A673 (cell line): ENCODE measurements around the gene N4BP2. TPM values are rescaled to one million over a fixed set of nuclear protein-coding genes. Genes with fewer than 3 reads are reported as not detected.

Experiments used
- BruUV-seq: library from RNA; stranded (reverse); fragments of 400-500 nt; replicated peaks from 2 replicates; lab custom pipeline; 2021; lab: Mats Ljungman, UMichigan
- CTCF ChIA-PET: fragments of 300-600 bp; sonication (Branson Sonifier 250); formaldehyde crosslinking; loops from one replicate; lab custom pipeline; 2022; ENCODE audit warnings: antibody characterized with exemption; lab: Charles Lee
- POLR2A ChIA-PET: fragments of 300-600 bp; sonication (Branson Sonifier 250); formaldehyde crosslinking; loops from one replicate; lab custom pipeline; 2022; ENCODE audit warnings: antibody characterized with exemption; ENCODE audit not compliant: low non-redundant PET; lab: Charles Lee
- DNase-seq: peaks from one replicate; pipeline ENCODE4 v3.0.0-alpha.2; 2015; ENCODE audit warnings: low spot score
- H3K27ac ChIP-seq: fragments of 200-600 bp; sonication (generic); 2 replicates; pipeline ENCODE4 v1.5.1; 2016; ENCODE audit warnings: mixed run types, low read depth, mild to moderate bottlenecking, mixed read lengths, antibody characterized with exemption, low read length; ENCODE audit not compliant: poor library complexity, severe bottlenecking
- H3K27me3 ChIP-seq: fragments of 200-600 bp; sonication (generic); replicated peaks from 2 replicates; pipeline ENCODE4 v1.6.1; 2017; ENCODE audit warnings: mixed run types, low read depth, mild to moderate bottlenecking, mixed read lengths, antibody characterized with exemption, low read length; ENCODE audit not compliant: insufficient read depth, poor library complexity
- H3K36me3 ChIP-seq: fragments of 200-600 bp; sonication (generic); 2 replicates; pipeline ENCODE4 v1.6.1; 2016; ENCODE audit warnings: mixed run types, mild to moderate bottlenecking, mixed read lengths, antibody characterized with exemption, low read length; ENCODE audit not compliant: insufficient read depth, poor library complexity, severe bottlenecking
- H3K4me1 ChIP-seq: fragments of 200-600 bp; sonication (generic); 2 replicates; pipeline ENCODE4 v1.6.1; 2017; ENCODE audit warnings: mixed run types, mild to moderate bottlenecking, mixed read lengths, antibody characterized with exemption, low read length; ENCODE audit not compliant: insufficient read depth, poor library complexity, severe bottlenecking
- H3K4me3 ChIP-seq: fragments of 200-600 bp; sonication (generic); 2 replicates; pipeline ENCODE4 v1.5.1; 2016; ENCODE audit warnings: low read depth, mixed run types, mild to moderate bottlenecking, mixed read lengths, low read length; ENCODE audit not compliant: poor library complexity, severe bottlenecking
- H3K9me3 ChIP-seq: fragments of 200-600 bp; sonication (generic); 2 replicates; pipeline ENCODE4 v1.6.1; 2016; ENCODE audit warnings: mixed run types, low read depth, mild to moderate bottlenecking, mixed read lengths, antibody characterized with exemption, low read length; ENCODE audit not compliant: poor library complexity, severe bottlenecking
- CTCF ChIP-seq: fragments of 300-800, 200-600 bp; sonication (generic); conservative IDR thresholded peaks from 2 replicates; pipeline ENCODE4 v1.5.1; 2017; ENCODE audit warnings: low read depth, mild to moderate bottlenecking, antibody characterized with exemption, low read length, moderate library complexity, mixed read lengths
- EZH2 ChIP-seq: fragments of 200-600 bp; sonication (generic); IDR thresholded peaks from 2 replicates; pipeline ENCODE4 v1.6.1; 2017; ENCODE audit warnings: borderline replicate concordance, low read depth, mild to moderate bottlenecking, mixed read lengths, antibody characterized with exemption, low read length; ENCODE audit not compliant: poor library complexity, severe bottlenecking
- intact Hi-C: fragments of 100-400 bp; cut with micrococcal nuclease; formaldehyde crosslinking; loops from one replicate; pipeline ENCODE4 v1.10.0; 2022; ENCODE audit not compliant: unreplicated experiment
- total RNA-seq: library from RNA; stranded (reverse); gene quantifications from 2 replicates; pipeline ENCODE4 v1.2.3, GENCODE V29; 2021

Gene N4BP2
- total RNA-seq, 1 experiment from 2014 or later: 21.3 TPM

GRCh38 chr4:40055511-40055862 lies 1.2 kb upstream of the N4BP2 start:
- Histone ChIP-seq H3K36me3 (no peaks in the 10 kb centered on the region), H3K4me1 (peaks cover 12% of the 10 kb centered on the region), H3K9me3 (no peaks in the 10 kb centered on the region), H3K4me3 (peak overlapping the region; percentile 61), H3K27me3 (no peaks in the 10 kb centered on the region), H3K27ac (peak overlapping the region; percentile 99)
- no peak for DNase-seq
- ChIA-PET CTCF (interaction anchor here (0.9 to 1.6 kb wide), 2 partner anchors 261 to 586 kb away, joined by 3 to 13 read pairs; no protein-coding TSS in a partner anchor), POLR2A (interaction anchor here (0.6 kb wide), 1 partner anchor 596 kb away, joined by 3 read pairs; no protein-coding TSS in a partner anchor)
- intact Hi-C loops: loop anchor here (5.0 kb wide), 1 partner anchor 588 kb away; no protein-coding TSS in a partner anchor
- no peak for TF ChIP-seq EZH2
- no peak for TF ChIP-seq CTCF
- TSS peak; percentile 87 for BruUV-seq

GRCh38 chr4:40055863-40056715 lies 561 bp upstream of the N4BP2 start:
- H3K36me3 ChIP-seq: no peaks in the 10 kb centered on the region
- peak; percentile 87 for DNase-seq
- peak overlapping the region; percentile 61 for H3K4me3 ChIP-seq
- intact Hi-C loops: loop anchor here (2.0 to 5.0 kb wide), 5 partner anchors 141 to 589 kb away; partner anchors contain the start of gene RHOH
- peaks cover 12% of the 10 kb centered on the region for H3K4me1 ChIP-seq
- ChIA-PET POLR2A (interaction anchor here (0.6 kb wide), 1 partner anchor 596 kb away, joined by 3 read pairs; no protein-coding TSS in a partner anchor), CTCF (interaction anchor here (0.7 to 1.6 kb wide), 4 partner anchors 78 to 587 kb away, joined by 3 to 13 read pairs (median 4); no protein-coding TSS in a partner anchor)
- no TSS peak for BruUV-seq
- TF ChIP-seq CTCF (no peak), EZH2 (no peak)
- H3K27me3 ChIP-seq: no peaks in the 10 kb centered on the region
- H3K27ac ChIP-seq: peak overlapping the region; percentile 99
- no peaks in the 10 kb centered on the region for H3K9me3 ChIP-seq

GRCh38 chr4:40057586-40058091 lies 989 bp downstream of the N4BP2 start:
- POLR2A ChIA-PET: interaction anchor here (0.7 to 0.9 kb wide), 3 partner anchors 207 to 504 kb away, joined by 3 to 8 read pairs (median 4); no protein-coding TSS in a partner anchor
- intact Hi-C loops: loop anchor here (2.0 to 5.0 kb wide), 5 partner anchors 139 to 590 kb away; partner anchors contain the start of gene RHOH
- Histone ChIP-seq H3K4me1 (peaks cover 12% of the 10 kb centered on the region), H3K27ac (peak overlapping the region; percentile 99), H3K4me3 (peak overlapping the region; percentile 61), H3K27me3 (no peaks in the 10 kb centered on the region), H3K9me3 (no peaks in the 10 kb centered on the region), H3K36me3 (no peaks in the 10 kb centered on the region)
- TF ChIP-seq EZH2: no peak
- TF ChIP-seq CTCF: no peak
- BruUV-seq: no TSS peak
- peak; percentile 95 for DNase-seq
- CTCF ChIA-PET: interaction anchor here (1.6 kb wide), 1 partner anchor 259 kb away, joined by 8 read pairs; no protein-coding TSS in a partner anchor
